ENCODE results near the gene KCNMA1.

- TF ChIP-seq CTCF (IDR thresholded peaks at IDR 0.05) = no peak
- TF ChIP-seq EP300 (IDR thresholded peaks at IDR 0.05) = no peak
Measured at GRCh38 chr10:77159538-77160110, 478.0 kb downstream of the KCNMA1 start.
